C4-2B (cell line): ENCODE data around the gene NLRC5.

Source experiments
- H3K27ac ChIP-seq: fragments of 450-650 bp; 2 replicates; pipeline ENCODE4 v1.5.1; 2017
- CTCF ChIP-seq: fragments of 450-650 bp; conservative IDR thresholded peaks from 2 replicates; pipeline ENCODE4 v1.5.1; 2017; ENCODE audit warnings: mild to moderate bottlenecking
- ZFX ChIP-seq: fragments of 450-650 bp; IDR thresholded peaks from 2 replicates; pipeline ENCODE4 v1.6.1; 2017

Gene NLRC5

GRCh38 chr16:57128771-57129389 is 139.5 kb downstream of the NLRC5 start:
- TF ChIP-seq CTCF (no peak), ZFX (no peak)
- no peak overlapping the region for H3K27ac ChIP-seq

- no peak overlapping the region for H3K27ac ChIP-seq
- TF ChIP-seq CTCF (no peak), ZFX (no peak)
Observed at GRCh38 chr16:57130950-57131321, 141.6 kb downstream of the NLRC5 start.

- TF ChIP-seq CTCF = no peak
- TF ChIP-seq ZFX = no peak
- H3K27ac ChIP-seq = no peak overlapping the region
Observed at GRCh38 chr16:57131351-57131970, 142.1 kb downstream of the NLRC5 start.

- no peak for TF ChIP-seq CTCF
- TF ChIP-seq ZFX = no peak
- no peak overlapping the region for H3K27ac ChIP-seq
Observed at GRCh38 chr16:57132470-57132869, 143.1 kb downstream of the NLRC5 start.

- TF ChIP-seq CTCF (no peak), ZFX (no peak)
- H3K27ac ChIP-seq = no peak overlapping the region
Observed at GRCh38 chr16:57133031-57133430, 143.7 kb downstream of the NLRC5 start.
